Pancreas (tissue), 10 donors: ENCODE results near the gene ATP5F1D. TPM values are rescaled to one million over a fixed set of nuclear protein-coding genes. Genes with fewer than 3 reads are reported as not detected.
A peak's percentile ranks its signal among the peaks of the same experiment; 100 is the strongest.
"Not testable (repeated sequence)": the region's sequence is repeated elsewhere in the genome, so short reads cannot be mapped to it uniquely, and the experiment has no call there.

Source experiments
- ATAC-seq, 4 donors: fragments of 200-7000 bp; cut with Tn5 transposase; one replicate each; pipeline versions ENCODE4 v1.8.0 to v1.9.1; 2020; ENCODE audit warnings: mild to moderate bottlenecking in 4 of 4, moderate library complexity in 4 of 4
- DNase-seq, 6 donors: peaks; one replicate each; pipeline ENCODE4 v3.0.0-alpha.2; 2020
- FAIRE-seq: peaks from 2 replicates; lab custom pipeline; 2012; peaks lifted over from hg19 to GRCh38; lab: Jason Lieb, UNC
- H3K27ac ChIP-seq, 4 donors: fragments of 200-600 bp; sonication (generic); 1 replicate in 3 of 4; 2 replicates in 1 of 4; pipeline versions ENCODE4 v1.5.0 to v1.8.0; 2020
- H3K27me3 ChIP-seq, 4 donors: fragments of 200-600 bp; one replicate each; pipeline ENCODE4 v1.8.0; 2021
- H3K36me3 ChIP-seq, 3 donors: fragments of 200-600 bp; sonication (generic) in 1 of 3; one replicate each; pipeline versions ENCODE4 v1.5.0 to v1.8.0; 2020 to 2021
- H3K4me1 ChIP-seq, 3 donors: fragments of 200-600 bp; one replicate each; pipeline ENCODE4 v1.8.0; 2021
- H3K4me3 ChIP-seq, 4 donors: fragments of 200-600 bp; sonication (generic) in 2 of 4; one replicate each; pipeline versions ENCODE4 v1.5.0 to v1.8.0; 2020 to 2021
- H3K9me3 ChIP-seq, 4 donors: fragments of 200-600 bp; one replicate each; pipeline ENCODE4 v1.8.0; 2021
- WGBS, 2 donors: extraction: QIAGEN DNeasy Blood & Tissue Kit; methylation state at CpG; one replicate each; pipeline ENCODE4 v1.1.7; 2013; 5-methylcytosine and 5-hydroxymethylcytosine counted together
- intact Hi-C, 3 donors: fragments of 100-400 bp; cut with DNase I; formaldehyde crosslinking; loops; one replicate each; pipeline versions ENCODE4 v1.11.1 to v1.14.2; 2022
- polyA plus RNA-seq, 2 donors: library from polyadenylated mRNA; stranded (reverse); fragments of 200-250 nt; gene quantifications; one replicate each; pipeline ENCODE4 v1.2.3, GENCODE V29; 2013
- total RNA-seq, 6 donors: library from RNA; stranded (reverse); fragmentation: NEBNext Ultra II Directional in 4 of 6; extraction: Animal tissue kit (Norgen Biotek cat#: 25700) in 4 of 6; gene quantifications; one replicate each; pipeline versions ENCODE4 v1.2.1 to v1.2.4, GENCODE V29; 2021 to 2023
- TF ChIP-seq, protein P1 (sequence below), 4 donors: fragments of 200-600 bp; sonication (generic) in 3 of 4; IDR thresholded peaks; one replicate each; pipeline versions ENCODE4 v1.5.0 to v1.8.0; 2021; ENCODE audit warnings: antibody characterized with exemption in 4 of 4
- donor health status: healthy with polysubstance abuse.
- donor health status: DM: no; HTN: no; CAD: no; lungs with moderate emphysema.
- donor health status: DM: no; HTN: no; CAD: no.
- donor health status: control.
- donor health status: control.
- donor health status: Bipolar disorder and iron deficiency.
- donor health status: DM: yes; HTN: yes; CAD: no.
- donor health status: DM: no; HTN: no; CAD: no.
- donor health status: DM: no; HTN: no; CAD: no.
- donor health status: DM: yes; HTN: yes; CAD: no.

Gene ATP5F1D
- total RNA-seq (100 to 1,000 TPM in 5 of 6 donors, 10 to 100 TPM in 1; 97.3 to 192 (median 149) TPM), polyA plus RNA-seq (100 to 1,000 TPM; 173 to 515 TPM)

DNA sequence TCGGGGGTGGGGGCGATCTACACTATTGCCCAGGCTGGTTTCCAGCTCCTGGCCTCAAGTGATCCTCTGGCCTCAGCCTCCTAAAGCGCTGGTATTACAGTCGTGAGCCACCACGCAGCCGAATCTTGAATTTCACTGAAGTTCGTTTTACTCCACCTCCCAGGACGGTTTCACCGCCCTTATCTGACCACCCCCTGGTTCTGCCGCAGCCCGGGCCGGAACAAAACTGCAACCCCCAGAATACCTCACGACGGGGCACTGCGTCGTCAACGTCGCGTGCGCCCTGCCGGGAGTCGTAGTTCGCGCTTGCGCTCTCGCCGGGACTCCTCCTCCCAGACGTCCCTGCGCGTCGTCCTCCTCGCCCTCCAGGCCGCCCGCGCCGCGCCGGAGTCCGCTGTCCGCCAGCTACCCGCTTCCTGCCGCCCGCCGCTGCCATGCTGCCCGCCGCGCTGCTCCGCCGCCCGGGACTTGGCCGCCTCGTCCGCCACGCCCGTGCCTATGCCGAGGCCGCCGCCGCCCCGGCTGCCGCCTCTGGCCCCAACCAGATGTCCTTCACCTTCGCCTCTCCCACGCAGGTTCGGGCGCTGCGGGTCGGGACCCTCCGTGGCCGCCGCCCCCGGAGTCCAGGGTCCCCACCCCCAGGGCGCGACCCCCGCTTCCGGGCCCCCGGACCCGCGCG lies at the start of gene ATP5F1D:
Gene ATP5F1D (plus strand): TSS at position 335 of the 679 bp plus-strand sequence. CDS start 100 bp downstream, at position 435.
- DNase-seq: peak; percentile 84 to 96 (median 94)
- peak within 1 kb of the TSS; percentile 76 to 83 (median 82) for H3K27ac ChIP-seq
- H3K9me3 ChIP-seq: no peaks in the 10 kb centered on the region
- WGBS, 2 donors: 1% methylated on average over 55 to 79 of the region's 79 CpGs
- intact Hi-C loops: no loop called here
- peaks cover 46 to 51% (median 51%) of the 10 kb centered on the region in 3 donors for H3K4me1 ChIP-seq
- no peaks in the 10 kb centered on the region for H3K27me3 ChIP-seq
- TF ChIP-seq, protein P1, sequence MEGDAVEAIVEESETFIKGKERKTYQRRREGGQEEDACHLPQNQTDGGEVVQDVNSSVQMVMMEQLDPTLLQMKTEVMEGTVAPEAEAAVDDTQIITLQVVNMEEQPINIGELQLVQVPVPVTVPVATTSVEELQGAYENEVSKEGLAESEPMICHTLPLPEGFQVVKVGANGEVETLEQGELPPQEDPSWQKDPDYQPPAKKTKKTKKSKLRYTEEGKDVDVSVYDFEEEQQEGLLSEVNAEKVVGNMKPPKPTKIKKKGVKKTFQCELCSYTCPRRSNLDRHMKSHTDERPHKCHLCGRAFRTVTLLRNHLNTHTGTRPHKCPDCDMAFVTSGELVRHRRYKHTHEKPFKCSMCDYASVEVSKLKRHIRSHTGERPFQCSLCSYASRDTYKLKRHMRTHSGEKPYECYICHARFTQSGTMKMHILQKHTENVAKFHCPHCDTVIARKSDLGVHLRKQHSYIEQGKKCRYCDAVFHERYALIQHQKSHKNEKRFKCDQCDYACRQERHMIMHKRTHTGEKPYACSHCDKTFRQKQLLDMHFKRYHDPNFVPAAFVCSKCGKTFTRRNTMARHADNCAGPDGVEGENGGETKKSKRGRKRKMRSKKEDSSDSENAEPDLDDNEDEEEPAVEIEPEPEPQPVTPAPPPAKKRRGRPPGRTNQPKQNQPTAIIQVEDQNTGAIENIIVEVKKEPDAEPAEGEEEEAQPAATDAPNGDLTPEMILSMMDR (IDR thresholded peaks at IDR 0.05): no peak
- ATAC-seq: peak; percentile 59 to 80 (median 73)
- peak within 1 kb of the TSS; percentile 62 to 98 (median 90) for H3K4me3 ChIP-seq
- FAIRE-seq: no peak
- no peaks in the 10 kb centered on the region for H3K36me3 ChIP-seq

DNA sequence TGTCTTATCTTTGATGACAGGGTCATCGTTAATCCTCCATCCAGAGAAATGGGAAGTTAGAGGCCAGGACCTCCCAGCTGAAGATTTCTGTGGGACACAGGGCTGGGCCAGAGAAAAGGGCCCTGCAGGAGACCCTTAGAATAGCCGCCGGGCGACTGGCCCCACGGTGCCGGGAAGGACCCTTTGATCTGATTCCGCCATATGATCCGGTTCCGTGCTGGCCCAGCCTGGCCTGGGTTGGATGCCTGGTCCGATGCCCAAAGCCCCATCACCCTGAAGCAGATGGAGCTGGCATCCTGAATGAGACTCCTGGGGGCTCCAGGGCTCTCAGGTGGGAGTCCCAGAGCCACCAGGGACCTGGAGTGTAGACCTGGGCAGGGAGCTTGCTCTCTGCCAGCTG lies 42.0 kb upstream of the ATP5F1D start:
- FAIRE-seq (no peak), ATAC-seq (no peak), DNase-seq (no peak)
- Histone ChIP-seq H3K4me1 (peaks cover 0 to 6% (median 0%) of the 10 kb centered on the region in 3 donors), H3K27ac (no peak overlapping the region), H3K9me3 (no peaks in the 10 kb centered on the region), H3K4me3 (no peak overlapping the region), H3K36me3 (no peaks in the 10 kb centered on the region), H3K27me3 (no peaks in the 10 kb centered on the region)
- TF ChIP-seq, protein P1 (IDR thresholded peaks at IDR 0.05): no peak
- intact Hi-C loops: no loop called here
- 91 to 93% methylated on average over 10 of the region's 10 CpGs for WGBS, 2 donors

DNA sequence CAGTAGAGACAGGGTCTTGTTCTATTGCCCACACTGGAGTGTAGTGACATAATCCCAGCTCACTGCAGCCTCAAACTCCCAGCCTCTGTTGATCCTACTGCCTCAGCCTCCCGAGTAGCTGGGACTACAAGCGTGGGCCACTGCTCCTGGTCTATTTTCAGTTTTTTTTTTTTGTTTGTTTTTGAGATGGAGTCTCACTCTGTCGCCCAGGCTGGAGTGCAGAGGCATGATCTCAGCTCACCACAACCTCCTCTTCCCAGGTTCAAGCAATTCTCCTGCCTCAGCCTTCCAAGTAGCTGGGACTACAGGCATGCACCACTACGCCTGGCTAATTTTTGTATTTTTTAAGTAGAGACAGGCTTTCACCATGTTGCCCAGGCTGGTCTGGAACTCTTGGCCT lies 40.9 kb upstream of the ATP5F1D start:
- FAIRE-seq, H3K36me3 ChIP-seq, DNase-seq, H3K9me3 ChIP-seq, intact Hi-C loops, H3K27ac ChIP-seq, H3K27me3 ChIP-seq, H3K4me1 ChIP-seq, H3K4me3 ChIP-seq, ATAC-seq: not testable (repeated sequence)
- WGBS, 2 donors: 87 to 91% methylated on average over 4 of the region's 4 CpGs

DNA sequence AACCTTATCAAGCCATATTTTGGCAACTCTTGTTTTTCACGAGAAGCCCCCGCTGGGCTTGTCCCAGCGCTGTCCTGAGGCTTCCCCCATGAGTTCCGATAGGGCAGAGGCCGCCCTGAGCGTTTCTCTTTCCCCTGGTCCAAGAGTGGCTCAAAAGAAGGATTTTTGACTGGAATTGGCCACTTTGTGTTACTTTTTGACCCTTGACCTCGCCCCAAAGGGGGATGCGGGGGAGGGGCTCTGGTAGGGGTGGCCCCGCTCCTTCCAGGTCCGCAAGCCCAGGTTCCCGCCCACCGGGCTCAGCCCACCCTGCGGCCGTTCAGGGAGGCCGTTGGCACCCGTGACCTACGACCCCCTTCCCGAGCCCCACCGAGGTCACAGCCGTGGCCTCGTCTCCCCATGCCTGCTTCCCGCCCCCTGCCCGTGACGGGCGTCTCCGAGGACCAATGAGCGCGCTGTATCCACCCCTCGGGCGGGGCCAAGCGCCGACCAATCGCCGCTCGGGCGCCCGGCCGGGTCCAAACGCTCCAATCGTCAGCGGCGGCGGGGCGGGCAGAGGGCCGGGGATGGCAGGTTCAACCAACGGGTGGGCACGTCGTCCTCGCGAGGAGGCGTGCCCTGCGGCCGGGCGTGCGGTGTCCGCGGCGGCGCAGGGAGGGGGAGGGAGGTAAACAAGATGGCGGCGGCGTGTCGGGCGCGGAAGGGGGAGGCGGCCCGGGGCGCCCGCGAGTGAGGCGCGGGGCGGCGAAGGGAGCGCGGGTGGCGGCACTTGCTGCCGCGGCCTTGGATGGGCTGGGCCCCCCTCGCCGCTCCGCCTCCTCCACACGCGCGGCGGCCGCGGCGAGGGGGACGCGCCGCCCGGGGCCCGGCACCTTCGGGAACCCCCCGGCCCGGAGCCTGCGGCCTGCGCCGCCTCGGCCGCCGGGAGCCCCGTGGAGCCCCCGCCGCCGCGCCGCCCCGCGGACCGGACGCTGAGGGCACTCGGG lies 36.1 kb upstream of the ATP5F1D start, which contains the start of gene STK11:
Gene STK11 (plus strand): TSS at position 665 of the 986 bp plus-strand sequence. CDS start 1,136 bp downstream, outside the sequence.
- intact Hi-C loops: no loop called here
- TF ChIP-seq, protein P1 (IDR thresholded peaks at IDR 0.05): no peak
- peak; percentile 99 to 100 (median 99) for DNase-seq
- no peaks in the 10 kb centered on the region for H3K27me3 ChIP-seq
- H3K27ac ChIP-seq: peak within 1 kb of the TSS; percentile 35 to 76 (median 74)
- no peaks in the 10 kb centered on the region for H3K36me3 ChIP-seq
- 3 to 5% methylated on average over 55 to 114 of the region's 114 CpGs for WGBS, 2 donors
- peak; percentile 84 to 93 (median 89) for ATAC-seq
- peak within 1 kb of the TSS; percentile 58 to 83 (median 76) for H3K4me3 ChIP-seq
- H3K4me1 ChIP-seq: peaks cover 9 to 26% (median 26%) of the 10 kb centered on the region in 3 donors
- peak; percentile 51 for FAIRE-seq
- no peaks in the 10 kb centered on the region for H3K9me3 ChIP-seq
